Smooth muscle cell (in vitro differentiated cells): Measurements from ENCODE around the gene SFXN3. TPM values are rescaled to one million over a fixed set of nuclear protein-coding genes. Genes with fewer than 3 reads are reported as not detected.

Source experiments
- DNase-seq: peaks from one replicate; lab custom pipeline; 2025; ENCODE audit not compliant: unreplicated experiment; lab: John Stamatoyannopoulos, UW
- H2AFZ ChIP-seq: fragments of 200-600 bp; sonication (generic); 2 replicates; pipeline ENCODE4 v1.6.0; 2016; ENCODE audit warnings: antibody characterized with exemption, low read depth, mild to moderate bottlenecking
- H3F3A ChIP-seq: fragments of 200-600 bp; sonication (generic); 2 replicates; pipeline ENCODE4 v1.6.0; 2017; ENCODE audit warnings: antibody characterized with exemption, low read depth
- H3K27ac ChIP-seq: fragments of 200-600 bp; sonication (generic); 2 replicates; pipeline ENCODE4 v1.5.1; 2016; ENCODE audit warnings: low read depth, mild to moderate bottlenecking
- H3K27me3 ChIP-seq: fragments of 200-600 bp; sonication (generic); 2 replicates; pipeline ENCODE4 v1.6.1; 2016; ENCODE audit warnings: low read depth, mild to moderate bottlenecking
- H3K36me3 ChIP-seq: fragments of 200-600 bp; sonication (generic); 2 replicates; pipeline ENCODE4 v1.5.1; 2016; ENCODE audit warnings: low read depth
- H3K4me1 ChIP-seq: fragments of 200-600 bp; sonication (generic); 2 replicates; pipeline ENCODE4 v1.5.1; 2016; ENCODE audit warnings: low read depth
- H3K4me2 ChIP-seq: fragments of 200-600 bp; sonication (generic); 2 replicates; pipeline ENCODE4 v1.6.0; 2016; ENCODE audit warnings: mild to moderate bottlenecking
- H3K4me3 ChIP-seq: fragments of 200-600 bp; sonication (generic); 2 replicates; pipeline ENCODE4 v1.5.1; 2016; ENCODE audit warnings: mild to moderate bottlenecking
- H3K79me2 ChIP-seq: fragments of 200-600 bp; sonication (generic); 2 replicates; pipeline ENCODE4 v1.6.0; 2016; ENCODE audit warnings: low read depth, mild to moderate bottlenecking
- H3K9ac ChIP-seq: fragments of 200-600 bp; sonication (generic); 2 replicates; pipeline ENCODE4 v1.6.0; 2016; ENCODE audit warnings: low read depth
- H3K9me3 ChIP-seq: fragments of 200-600 bp; sonication (generic); replicated peaks from 2 replicates; pipeline ENCODE4 v1.5.1; 2016; ENCODE audit warnings: low read depth
- H4K20me1 ChIP-seq: fragments of 200-600 bp; sonication (generic); 2 replicates; pipeline ENCODE4 v1.6.0; 2016; ENCODE audit warnings: low read depth
- WGBS: methylation state at CpG from one replicate; pipeline ENCODE4 v1.1.7; 2016; ENCODE audit warnings: low lambda C conversion rate; 5-methylcytosine and 5-hydroxymethylcytosine counted together
- polyA plus RNA-seq: library from polyadenylated mRNA; unstranded; fragments of >200 nt; fragmentation: Nextera tagmentation; extraction: Ambion mirVana; gene quantifications from 2 replicates; pipeline ENCODE4 v1.2.1, GENCODE V29; 2016
- total RNA-seq: library from RNA; depleted of rRNA; stranded (reverse); fragments of >200 nt; gene quantifications from 2 replicates; pipeline ENCODE4 v1.2.3, GENCODE V29; 2014
- TF ChIP-seq, protein P1 (sequence below): fragments of 200-600 bp; sonication (generic); IDR thresholded peaks from 2 replicates; pipeline ENCODE4 v1.5.1; 2017; ENCODE audit warnings: borderline replicate concordance, mild to moderate bottlenecking, antibody characterized with exemption; ENCODE audit not compliant: insufficient read depth, poor library complexity, severe bottlenecking

The SFXN3 gene
- total and polyA plus RNA-seq, 2 experiments from 2014 or later, result 79.1 to 92.1 TPM

DNA sequence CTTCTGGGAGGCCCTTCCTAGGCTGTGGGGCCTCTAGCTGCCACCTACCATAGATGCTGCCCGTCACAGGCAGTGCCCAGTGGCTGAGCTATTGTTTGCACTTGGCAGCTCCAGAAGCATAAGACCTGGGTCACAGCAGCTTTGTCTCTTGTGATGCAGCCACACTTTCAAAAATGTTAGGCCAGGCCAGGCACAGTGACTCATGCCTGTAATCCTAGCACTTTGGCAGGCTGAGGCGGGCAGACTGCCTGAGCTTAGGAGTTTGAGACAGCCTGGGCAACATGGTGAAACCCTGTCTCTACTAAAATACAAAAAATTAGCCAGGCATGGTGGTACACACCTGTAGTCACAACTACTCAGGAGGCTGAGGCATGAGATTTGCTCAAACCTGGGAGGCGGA is 21.3 kb downstream of the SFXN3 start:
- no peaks in the 10 kb centered on the region for H3K79me2 ChIP-seq
- peaks cover 39% of the 10 kb centered on the region for H3K27me3 ChIP-seq
- no peak for DNase-seq
- H3K9me3 ChIP-seq, result no peaks in the 10 kb centered on the region
- 65% methylated on average over 3 of the region's 3 CpGs for WGBS
- H2AFZ ChIP-seq, result no peak overlapping the region
- no peaks in the 10 kb centered on the region for H4K20me1 ChIP-seq
- no peaks in the 10 kb centered on the region for H3F3A ChIP-seq
- no peak overlapping the region for H3K9ac ChIP-seq
- H3K4me3 ChIP-seq, result no peak overlapping the region
- peaks cover 6% of the 10 kb centered on the region for H3K4me1 ChIP-seq
- H3K4me2 ChIP-seq, result no peak overlapping the region
- H3K27ac ChIP-seq, result no peak overlapping the region
- H3K36me3 ChIP-seq, result no peaks in the 10 kb centered on the region
- TF ChIP-seq, protein P1, sequence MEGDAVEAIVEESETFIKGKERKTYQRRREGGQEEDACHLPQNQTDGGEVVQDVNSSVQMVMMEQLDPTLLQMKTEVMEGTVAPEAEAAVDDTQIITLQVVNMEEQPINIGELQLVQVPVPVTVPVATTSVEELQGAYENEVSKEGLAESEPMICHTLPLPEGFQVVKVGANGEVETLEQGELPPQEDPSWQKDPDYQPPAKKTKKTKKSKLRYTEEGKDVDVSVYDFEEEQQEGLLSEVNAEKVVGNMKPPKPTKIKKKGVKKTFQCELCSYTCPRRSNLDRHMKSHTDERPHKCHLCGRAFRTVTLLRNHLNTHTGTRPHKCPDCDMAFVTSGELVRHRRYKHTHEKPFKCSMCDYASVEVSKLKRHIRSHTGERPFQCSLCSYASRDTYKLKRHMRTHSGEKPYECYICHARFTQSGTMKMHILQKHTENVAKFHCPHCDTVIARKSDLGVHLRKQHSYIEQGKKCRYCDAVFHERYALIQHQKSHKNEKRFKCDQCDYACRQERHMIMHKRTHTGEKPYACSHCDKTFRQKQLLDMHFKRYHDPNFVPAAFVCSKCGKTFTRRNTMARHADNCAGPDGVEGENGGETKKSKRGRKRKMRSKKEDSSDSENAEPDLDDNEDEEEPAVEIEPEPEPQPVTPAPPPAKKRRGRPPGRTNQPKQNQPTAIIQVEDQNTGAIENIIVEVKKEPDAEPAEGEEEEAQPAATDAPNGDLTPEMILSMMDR, result no peak

DNA sequence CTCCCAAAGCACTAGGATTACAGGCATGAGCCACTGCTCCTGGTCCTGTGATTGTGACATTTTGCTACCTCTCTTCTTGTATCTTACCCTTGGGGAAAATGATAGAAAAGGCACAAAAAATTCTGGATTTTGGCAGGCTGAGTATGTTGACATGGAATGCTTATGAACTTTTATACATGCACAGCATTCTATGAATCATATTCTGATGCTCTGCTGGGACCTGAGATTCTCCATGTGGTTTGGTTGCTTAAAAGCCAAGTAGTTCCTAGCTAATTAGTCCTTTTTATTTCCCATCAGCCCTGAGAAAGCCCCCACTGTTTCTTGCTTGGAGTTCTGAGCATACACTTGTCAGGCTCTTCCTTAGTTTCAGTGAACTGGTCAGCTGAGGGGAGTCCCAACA is 22.5 kb downstream of the SFXN3 start:
- no peak overlapping the region for H2AFZ ChIP-seq
- no peaks in the 10 kb centered on the region for H3K9me3 ChIP-seq
- no peaks in the 10 kb centered on the region for H4K20me1 ChIP-seq
- no peak for DNase-seq
- H3K27me3 ChIP-seq, result peaks cover 27% of the 10 kb centered on the region
- H3K79me2 ChIP-seq, result no peaks in the 10 kb centered on the region
- no peak overlapping the region for H3K9ac ChIP-seq
- TF ChIP-seq, protein P1, result no peak
- H3K4me2 ChIP-seq, result no peak overlapping the region
- no peak overlapping the region for H3K4me3 ChIP-seq
- no peaks in the 10 kb centered on the region for H3F3A ChIP-seq
- H3K36me3 ChIP-seq, result no peaks in the 10 kb centered on the region
- H3K27ac ChIP-seq, result no peak overlapping the region
- H3K4me1 ChIP-seq, result peaks cover 4% of the 10 kb centered on the region

DNA sequence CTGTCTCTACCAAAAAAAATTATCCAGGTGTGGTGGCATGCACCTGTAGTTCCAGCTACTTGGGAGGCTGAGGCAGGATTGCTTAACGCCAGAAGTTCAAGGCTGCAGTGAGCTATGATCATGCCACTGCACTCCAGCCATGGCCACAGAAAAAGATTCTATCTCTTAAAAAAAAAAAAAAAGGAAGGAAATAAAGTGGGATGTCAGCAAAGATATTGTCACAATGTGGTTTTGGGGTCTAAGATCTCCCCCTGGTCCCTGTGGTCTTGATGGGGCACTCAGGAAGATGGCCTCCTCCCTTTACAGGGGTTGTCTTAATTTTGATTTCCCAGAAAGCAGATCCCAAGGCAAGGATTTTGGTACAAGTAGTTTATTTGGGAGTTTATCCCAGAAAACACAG is 23.3 kb downstream of the SFXN3 start:
- no peak overlapping the region for H2AFZ ChIP-seq
- H3F3A ChIP-seq, result no peaks in the 10 kb centered on the region
- no peaks in the 10 kb centered on the region for H3K36me3 ChIP-seq
- no peak overlapping the region for H3K4me2 ChIP-seq
- H3K9ac ChIP-seq, result no peak overlapping the region
- no peak overlapping the region for H3K27ac ChIP-seq
- H3K4me3 ChIP-seq, result no peak overlapping the region
- TF ChIP-seq, protein P1, result no peak
- no peaks in the 10 kb centered on the region for H3K79me2 ChIP-seq
- DNase-seq, result no peak
- no peaks in the 10 kb centered on the region for H4K20me1 ChIP-seq
- no peaks in the 10 kb centered on the region for H3K9me3 ChIP-seq
- H3K27me3 ChIP-seq, result peaks cover 19% of the 10 kb centered on the region
- peaks cover 5% of the 10 kb centered on the region for H3K4me1 ChIP-seq
- 100% methylated on average over 1 of the region's 1 CpG for WGBS

DNA sequence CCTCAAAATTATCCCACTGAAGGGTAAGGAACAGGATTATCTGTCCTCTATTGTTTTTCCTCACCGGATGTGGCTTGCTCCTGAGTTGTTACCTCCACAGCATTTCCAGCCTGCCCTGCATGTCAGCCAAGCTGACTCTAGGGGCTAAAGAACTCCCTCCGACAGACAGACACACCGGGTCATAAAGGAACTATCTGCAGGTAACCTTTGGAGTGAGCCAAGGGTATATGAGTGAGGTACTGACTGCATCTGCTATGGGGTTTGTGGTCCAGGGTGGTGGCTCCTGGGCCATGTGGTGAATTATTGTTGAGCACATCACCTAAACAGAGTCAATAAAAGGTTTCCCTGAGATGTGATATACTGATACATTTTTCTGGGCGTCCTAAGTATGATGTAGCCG is 23.8 kb downstream of the SFXN3 start:
- no peaks in the 10 kb centered on the region for H3F3A ChIP-seq
- H4K20me1 ChIP-seq, result no peaks in the 10 kb centered on the region
- no peak overlapping the region for H3K4me2 ChIP-seq
- TF ChIP-seq, protein P1, result no peak
- no peaks in the 10 kb centered on the region for H3K9me3 ChIP-seq
- WGBS, result 87% methylated on average over 5 of the region's 5 CpGs
- no peaks in the 10 kb centered on the region for H3K36me3 ChIP-seq
- peaks cover 13% of the 10 kb centered on the region for H3K27me3 ChIP-seq
- H3K79me2 ChIP-seq, result no peaks in the 10 kb centered on the region
- no peak overlapping the region for H3K9ac ChIP-seq
- peaks cover 10% of the 10 kb centered on the region for H3K4me1 ChIP-seq
- no peak overlapping the region for H2AFZ ChIP-seq
- no peak overlapping the region for H3K4me3 ChIP-seq
- no peak overlapping the region for H3K27ac ChIP-seq
- DNase-seq, result no peak
